HepG2 (cell line): ENCODE data around the gene INO80B. TPM values are rescaled to one million over a fixed set of nuclear protein-coding genes. Genes with fewer than 3 reads are reported as not detected.
A peak's percentile ranks its signal among the peaks of the same experiment; 100 is the strongest.

Source experiments
- ATAC-seq: fragments of 200-7000 bp; cut with Tn5 transposase; 3 replicates; pipeline ENCODE4 v1.9.1; 2020; ENCODE audit warnings: mild to moderate bottlenecking, moderate library complexity
- BruUV-seq: library from RNA; stranded (reverse); fragments of 400-500 nt; replicated peaks from 2 replicates; lab custom pipeline; 2021; lab: Mats Ljungman, UMichigan
- CTCF ChIA-PET: fragments of 300-600 bp; formaldehyde crosslinking; extraction: SDS; loops from one replicate; lab custom pipeline; 2021; ENCODE audit warnings: low total read pairs, inconsistent platforms, low intra/inter-chr PET ratio; lab: Yijun Ruan, JAX
- POLR2A ChIA-PET: fragments of 350-600 bp; sonication (Branson Sonifier 250); formaldehyde crosslinking; loops from one replicate; lab custom pipeline; 2020; ENCODE audit warnings: antibody characterized with exemption, inconsistent platforms; lab: Yijun Ruan, JAX
- DNase-seq: peaks from one replicate; pipeline ENCODE4 v3.0.0-alpha.2; 2015; ENCODE audit warnings: low spot score
- FAIRE-seq: peaks from 3 replicates; lab custom pipeline; 2011; peaks lifted over from hg19 to GRCh38; lab: Jason Lieb, UNC
- H2AFZ ChIP-seq: one replicate; pipeline ENCODE4 v1.6.1; 2011; ENCODE audit warnings: low read length, inconsistent platforms
- H3K27ac ChIP-seq: fragments of 300-600 bp; 3 replicates; pipeline ENCODE4 v1.8.0; 2011; ENCODE audit warnings: mixed run types, mild to moderate bottlenecking, mixed read lengths, low read length, inconsistent platforms; ENCODE audit not compliant: insufficient read depth; ENCODE audit errors: extremely low read length
- H3K27me3 ChIP-seq, 2 experiments: fragments of 200-600 bp in 1 of 2; 2 replicates in 1 of 2; 3 replicates in 1 of 2; pipeline versions ENCODE4 v1.6.0 to v1.8.0; 2011; ENCODE audit warnings: low read length in 2 of 2, mild to moderate bottlenecking in 2 of 2, moderate library complexity in 2 of 2, inconsistent platforms in 1 of 2; ENCODE audit not compliant: insufficient read depth in 2 of 2, control insufficient read depth in 1 of 2
- H3K36me3 ChIP-seq, 2 experiments: fragments of 200-600 bp in 1 of 2; replicated peaks in 1 of 2; 2 replicates in 1 of 2; 3 replicates in 1 of 2; pipeline versions ENCODE4 v1.5.1 to v1.8.0; 2011; ENCODE audit warnings: low read length in 2 of 2, inconsistent platforms in 1 of 2; ENCODE audit not compliant: insufficient read depth in 2 of 2, control insufficient read depth in 1 of 2
- H3K4me1 ChIP-seq: 2 replicates; pipeline ENCODE4 v1.5.1; 2012; ENCODE audit warnings: low read length, inconsistent platforms; ENCODE audit not compliant: insufficient read depth
- H3K4me2 ChIP-seq: 2 replicates; pipeline ENCODE4 v1.6.0; 2011; ENCODE audit warnings: low read depth, low read length, inconsistent platforms
- H3K4me3 ChIP-seq, 3 experiments: fragments of 200-600 bp in 1 of 3; sonication (generic), shearing (Covaris generic) in 1 of 3; replicated peaks in 1 of 3; 2 replicates each; pipeline ENCODE4 v1.5.1; 2011 to 2016; ENCODE audit warnings: low read length in 3 of 3, inconsistent platforms in 2 of 3, low read depth in 2 of 3, mild to moderate bottlenecking in 2 of 3, control low read depth in 1 of 3, mixed read lengths in 1 of 3; ENCODE audit not compliant: insufficient read depth in 1 of 3
- H3K79me2 ChIP-seq: one replicate; pipeline ENCODE4 v1.6.1; 2011; ENCODE audit warnings: low read length, inconsistent platforms; ENCODE audit not compliant: insufficient read depth
- H3K9ac ChIP-seq: 2 replicates; pipeline ENCODE4 v1.6.0; 2011; ENCODE audit warnings: mild to moderate bottlenecking, low read depth, low read length, inconsistent platforms; ENCODE audit not compliant: insufficient read depth
- H3K9me3 ChIP-seq: 2 replicates; pipeline ENCODE4 v1.5.1; 2012; ENCODE audit warnings: mild to moderate bottlenecking, low read length
- H4K20me1 ChIP-seq: 2 replicates; pipeline ENCODE4 v1.6.0; 2011; ENCODE audit warnings: inconsistent platforms, mild to moderate bottlenecking, low read length, moderate library complexity; ENCODE audit not compliant: insufficient read depth
- ARNT2 ChIP-seq: sonication (generic); formaldehyde crosslinking; IDR thresholded peaks from 2 replicates; pipeline ENCODE4 v1.8.0; 2022; ENCODE audit warnings: mild to moderate bottlenecking, low read depth, missing genetic modification reagents, moderate library complexity
- CHD4 ChIP-seq: fragments of 200-600 bp; sonication (generic); IDR thresholded peaks from 2 replicates; pipeline ENCODE4 v1.7.0; 2017; ENCODE audit warnings: mild to moderate bottlenecking, low read length, borderline replicate concordance
- CREB1 ChIP-seq, 2 experiments: fragments of 450-650 bp in 1 of 2; IDR thresholded peaks; 2 replicates each; pipeline ENCODE4 v1.6.1; 2016 to 2017; ENCODE audit warnings: control low read depth in 1 of 2, mild to moderate bottlenecking in 1 of 2, missing compliant biosample characterization in 1 of 2, missing genetic modification characterization in 1 of 2
- JARID2 ChIP-seq: sonication (generic); formaldehyde crosslinking; IDR thresholded peaks from 2 replicates; pipeline ENCODE4 v1.8.1; 2023; ENCODE audit warnings: missing genetic modification reagents, inconsistent platforms; ENCODE audit not compliant: insufficient replicate concordance
- MED1 ChIP-seq: sonication (generic); formaldehyde crosslinking; IDR thresholded peaks from 2 replicates; pipeline ENCODE4 v1.4.0; 2020; ENCODE audit warnings: missing genetic modification reagents
- SP2 ChIP-seq: sonication (generic); formaldehyde crosslinking; IDR thresholded peaks from 2 replicates; pipeline ENCODE4 v1.5.1; 2020; ENCODE audit warnings: mild to moderate bottlenecking, missing genetic modification reagents
- SP4 ChIP-seq: sonication (generic); formaldehyde crosslinking; IDR thresholded peaks from 2 replicates; pipeline ENCODE4 v1.8.1; 2023; ENCODE audit warnings: mild to moderate bottlenecking, missing genetic modification reagents
- SPEN ChIP-seq: sonication (generic); formaldehyde crosslinking; IDR thresholded peaks from 2 replicates; pipeline ENCODE4 v1.5.1; 2020; ENCODE audit warnings: low read depth, mild to moderate bottlenecking, missing genetic modification reagents
- ZNF354B ChIP-seq: sonication (generic); formaldehyde crosslinking; IDR thresholded peaks from 2 replicates; pipeline ENCODE4 v1.8.0; 2022; ENCODE audit warnings: mild to moderate bottlenecking, missing genetic modification reagents
- ZNF652 ChIP-seq: IDR thresholded peaks from 2 replicates; pipeline ENCODE4 v1.6.1; 2016; ENCODE audit warnings: low read depth, borderline replicate concordance
- WGBS: methylation state at CpG from one replicate; pipeline ENCODE4 v1.1.6; 2017; ENCODE audit warnings: low lambda C conversion rate; 5-methylcytosine and 5-hydroxymethylcytosine counted together
- in situ Hi-C: cut with HindIII; loops from 2 replicates; pipeline ENCODE4 v1.10.0; 2017; ENCODE audit warnings: low pct_unique_long_range_greater_than_20kb; ENCODE audit not compliant: extremely low pct_ligation_motif_present
- intact Hi-C: fragments of 100-400 bp; cut with micrococcal nuclease; formaldehyde crosslinking; loops from one replicate; pipeline ENCODE4 v1.10.0; 2022; ENCODE audit not compliant: unreplicated experiment
- polyA plus RNA-seq, 8 experiments: library from polyadenylated mRNA; depleted of rRNA in 3 of 8; stranded (reverse) in 7 of 8; unstranded in 1 of 8; fragments of >200 nt; fragmentation: Illumina TruSeq in 4 of 8; extraction: Trizol in 4 of 8; gene quantifications; 2 replicates each; pipeline versions ENCODE4 v1.2.1 to v1.2.3, GENCODE V29; 2011 to 2016; ENCODE audit warnings: low read depth in 4 of 8, missing spikeins in 1 of 8, mixed read lengths in 1 of 8; ENCODE audit not compliant: insufficient read depth in 1 of 8
- total RNA-seq, 5 experiments: library from RNA; depleted of rRNA; stranded (reverse); fragments of >200 nt; fragmentation: Illumina TruSeq; extraction: Trizol; gene quantifications; 2 replicates each; pipeline ENCODE4 v1.2.3, GENCODE V29; 2016; ENCODE audit warnings: low read depth in 1 of 5
- TF ChIP-seq, protein P1 (sequence below), 2 experiments: sonication (generic) in 1 of 2; formaldehyde crosslinking in 1 of 2; IDR thresholded peaks; 2 replicates each; pipeline versions ENCODE4 v1.5.1 to v1.6.1; 2011 to 2020; ENCODE audit warnings: borderline replicate concordance in 1 of 2, low read depth in 1 of 2, low read length in 1 of 2, mild to moderate bottlenecking in 1 of 2, missing genetic modification reagents in 1 of 2, moderate library complexity in 1 of 2
- TF ChIP-seq, protein P2 (sequence below): sonication (generic); formaldehyde crosslinking; IDR thresholded peaks from 2 replicates; pipeline ENCODE4 v1.8.1; 2023; ENCODE audit warnings: mild to moderate bottlenecking, moderate library complexity, missing genetic modification reagents
- TF ChIP-seq, protein P3 (sequence below): sonication (generic); formaldehyde crosslinking; IDR thresholded peaks from 2 replicates; pipeline ENCODE4; 2020; ENCODE audit warnings: missing genetic modification reagents, mild to moderate bottlenecking, borderline replicate concordance

INO80B gene
- total and polyA plus RNA-seq, 2 of the 13 experiments (the other 11 are each of a cell fraction or from before 2014, with no cell fraction given), result 6.2 to 14.5 TPM

DNA sequence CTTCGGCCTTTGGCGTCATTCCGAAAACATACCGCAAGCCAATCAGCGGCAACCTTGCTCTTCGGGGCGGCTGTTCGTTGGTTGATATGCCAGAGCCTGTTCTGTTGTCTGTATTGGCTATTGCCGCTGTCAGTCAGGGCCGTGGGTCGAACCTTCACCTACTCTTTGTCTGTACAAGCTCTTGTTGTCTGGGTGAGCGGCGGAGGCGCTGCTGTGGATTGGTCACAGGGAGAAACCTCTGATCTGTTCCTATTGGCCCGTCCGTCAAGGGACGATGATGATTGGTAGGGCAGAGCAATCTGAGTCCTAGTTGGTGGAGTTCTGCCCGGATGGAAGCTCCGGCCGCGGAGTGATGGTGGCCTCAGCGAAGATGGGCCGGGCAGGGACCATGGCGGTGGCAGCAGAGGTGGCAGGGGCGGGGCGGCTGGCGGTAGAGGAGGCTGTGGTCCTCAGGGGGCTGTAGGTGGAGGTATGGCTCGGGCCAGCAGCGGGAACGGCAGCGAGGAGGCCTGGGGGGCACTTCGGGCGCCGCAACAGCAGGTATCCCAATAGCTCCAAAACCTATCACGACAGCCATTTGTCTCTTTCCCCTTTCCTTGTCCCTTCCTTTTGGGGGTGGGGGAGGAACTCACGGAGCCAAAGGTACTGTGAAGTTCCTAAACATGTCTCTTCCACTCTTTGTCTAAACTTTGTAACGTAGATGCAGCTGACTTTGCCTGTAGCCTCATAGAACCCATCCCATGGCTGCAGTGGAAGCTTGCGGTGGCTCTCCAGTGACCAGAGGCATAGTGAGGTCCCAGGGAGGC is 3.4 kb downstream of the INO80B start, which contains the start of gene WBP1:
TSS of gene WBP1 (plus strand) at position 307 of the 806 bp plus-strand sequence. CDS start at position 472, 165 bp downstream.
- H3K4me1 ChIP-seq, result peaks cover 41% of the 10 kb centered on the region
- WGBS, result 2% methylated on average over 27 of the region's 38 CpGs
- DNase-seq (peak; percentile 100), FAIRE-seq (peak; percentile 96), ATAC-seq (peak; percentile 92)
- H3K27me3 ChIP-seq, result no peaks in the 10 kb centered on the region; a peak in 1 of 5 replicates
- H3K4me3 ChIP-seq, result peak within 1 kb of the TSS; percentile 76 to 92 (median 88)
- BruUV-seq, result TSS peak; percentile 66
- peak within 1 kb of the TSS; percentile 98 for H3K4me2 ChIP-seq
- peaks cover 1 to 24% of the 10 kb centered on the region in 2 experiments for H3K36me3 ChIP-seq
- POLR2A ChIA-PET, result interaction anchor here (0.6 to 12.4 kb wide), 24 partner anchors 10 to 1245 kb away, joined by 3 to 342 read pairs (median 9); partner anchors contain the start of genes AUP1, C2orf81, CCDC142 and DQX1
- no peaks in the 10 kb centered on the region for H3K9me3 ChIP-seq
- H4K20me1 ChIP-seq, result peaks cover 4% of the 10 kb centered on the region; the same call in 1 of the 2 replicates
- in situ Hi-C loops (no loop called here), intact Hi-C loops (loop anchor here (1.0 to 2.0 kb wide), 3 partner anchors 14 to 70 kb away; partner anchors contain the start of genes AUP1, HTRA2 and MRPL53)
- peak within 1 kb of the TSS; percentile 89 for H3K27ac ChIP-seq
- H2AFZ ChIP-seq, result no peak within 1 kb of the TSS
- peak within 1 kb of the TSS; percentile 87 for H3K9ac ChIP-seq
- CTCF ChIA-PET, result no interaction called here
- peaks cover 28% of the 10 kb centered on the region for H3K79me2 ChIP-seq
- TF ChIP-seq MED1 (peak; percentile 4; the same call in 1 of the 2 replicates), CREB1 (IDR thresholded peaks at IDR 0.05) (peak; percentile 92), CREB1 (CRISPR knock-in tag; IDR thresholded peaks at IDR 0.05) (peak; percentile 97), SPEN (CRISPR knock-in tag) (0 out of 2 replicates have a peak, but pooled peaks have one; percentile 9), ZNF354B (CRISPR knock-in tag) (no peak), ARNT2 (CRISPR knock-in tag) (peak; percentile 36; the same call in 1 of the 2 replicates), CHD4 (no peak), JARID2 (CRISPR knock-in tag) (no peak), ZNF652 (CRISPR knock-in tag) (no peak), SP2 (CRISPR knock-in tag) (peak; percentile 95), SP4 (CRISPR knock-in tag) (no peak; the same call in none of the 2 replicates)
- TF ChIP-seq, protein P1, sequence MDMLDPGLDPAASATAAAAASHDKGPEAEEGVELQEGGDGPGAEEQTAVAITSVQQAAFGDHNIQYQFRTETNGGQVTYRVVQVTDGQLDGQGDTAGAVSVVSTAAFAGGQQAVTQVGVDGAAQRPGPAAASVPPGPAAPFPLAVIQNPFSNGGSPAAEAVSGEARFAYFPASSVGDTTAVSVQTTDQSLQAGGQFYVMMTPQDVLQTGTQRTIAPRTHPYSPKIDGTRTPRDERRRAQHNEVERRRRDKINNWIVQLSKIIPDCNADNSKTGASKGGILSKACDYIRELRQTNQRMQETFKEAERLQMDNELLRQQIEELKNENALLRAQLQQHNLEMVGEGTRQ (IDR thresholded peaks at IDR 0.05; ENCODE audit: low read depth, low read length), result peak; percentile 2; the same call in 1 of the 2 replicates
- TF ChIP-seq, protein P1 (CRISPR knock-in tag; IDR thresholded peaks at IDR 0.05; ENCODE audit: borderline replicate concordance), result no peak; the same call in 1 of the 2 replicates
- TF ChIP-seq, protein P2, sequence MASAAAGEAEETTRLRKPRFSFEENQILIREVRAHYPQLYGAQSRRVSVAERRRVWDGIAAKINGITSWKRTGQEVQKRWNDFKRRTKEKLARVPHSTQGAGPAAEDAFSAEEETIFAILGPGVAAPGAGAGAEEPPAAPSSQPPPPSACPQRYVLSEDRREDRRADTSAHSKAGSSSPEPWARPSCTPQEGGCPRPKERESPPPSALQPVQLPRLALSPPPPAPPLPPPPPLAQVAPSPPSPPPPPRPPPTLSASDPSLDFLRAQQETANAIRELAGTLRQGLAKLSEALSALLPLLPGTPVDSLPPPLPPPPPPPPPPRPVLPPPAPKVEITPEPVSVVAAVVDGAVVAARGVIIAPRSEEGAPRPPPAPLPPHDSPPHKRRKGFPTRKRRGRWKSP (CRISPR knock-in tag), result 0 out of 2 replicates have a peak, but pooled peaks have one; percentile 14
- TF ChIP-seq, protein P3, sequence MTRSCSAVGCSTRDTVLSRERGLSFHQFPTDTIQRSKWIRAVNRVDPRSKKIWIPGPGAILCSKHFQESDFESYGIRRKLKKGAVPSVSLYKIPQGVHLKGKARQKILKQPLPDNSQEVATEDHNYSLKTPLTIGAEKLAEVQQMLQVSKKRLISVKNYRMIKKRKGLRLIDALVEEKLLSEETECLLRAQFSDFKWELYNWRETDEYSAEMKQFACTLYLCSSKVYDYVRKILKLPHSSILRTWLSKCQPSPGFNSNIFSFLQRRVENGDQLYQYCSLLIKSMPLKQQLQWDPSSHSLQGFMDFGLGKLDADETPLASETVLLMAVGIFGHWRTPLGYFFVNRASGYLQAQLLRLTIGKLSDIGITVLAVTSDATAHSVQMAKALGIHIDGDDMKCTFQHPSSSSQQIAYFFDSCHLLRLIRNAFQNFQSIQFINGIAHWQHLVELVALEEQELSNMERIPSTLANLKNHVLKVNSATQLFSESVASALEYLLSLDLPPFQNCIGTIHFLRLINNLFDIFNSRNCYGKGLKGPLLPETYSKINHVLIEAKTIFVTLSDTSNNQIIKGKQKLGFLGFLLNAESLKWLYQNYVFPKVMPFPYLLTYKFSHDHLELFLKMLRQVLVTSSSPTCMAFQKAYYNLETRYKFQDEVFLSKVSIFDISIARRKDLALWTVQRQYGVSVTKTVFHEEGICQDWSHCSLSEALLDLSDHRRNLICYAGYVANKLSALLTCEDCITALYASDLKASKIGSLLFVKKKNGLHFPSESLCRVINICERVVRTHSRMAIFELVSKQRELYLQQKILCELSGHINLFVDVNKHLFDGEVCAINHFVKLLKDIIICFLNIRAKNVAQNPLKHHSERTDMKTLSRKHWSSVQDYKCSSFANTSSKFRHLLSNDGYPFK (CRISPR knock-in tag), result peak; percentile 68; the same call in 1 of the 2 replicates
